ENCODE data around the gene LNPK.

DNA sequence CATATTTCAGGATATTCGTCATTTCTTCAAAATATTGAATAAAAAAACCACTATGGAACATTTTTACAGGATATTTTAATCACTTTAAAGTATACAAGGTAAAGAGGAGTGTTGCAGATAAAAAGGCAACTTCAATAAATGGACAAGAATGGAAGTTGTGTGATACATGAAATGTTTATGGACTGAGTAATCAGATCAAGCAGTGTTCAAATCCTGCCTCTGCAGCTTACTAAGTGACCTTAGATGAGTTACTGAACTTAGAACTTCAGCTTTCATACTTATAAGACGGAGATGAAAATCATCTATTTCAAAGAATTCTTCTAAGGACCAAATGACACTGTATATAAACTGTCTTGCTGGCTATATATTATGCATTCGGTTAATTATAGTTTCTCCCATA is 87.2 kb downstream of the LNPK start:
- TF ChIP-seq POLR2A (IDR thresholded peaks at IDR 0.05; ENCODE audit: low read length): no peak
- no peak for TF ChIP-seq GATA1 (IDR thresholded peaks at IDR 0.05; ENCODE audit: low read depth, low read length)

Measured in erythroblast (primary cell).